Chondrocyte (in vitro differentiated cells): ENCODE data around the gene AMD1. TPM values are rescaled to one million over a fixed set of nuclear protein-coding genes. Genes with fewer than 3 reads are reported as not detected.

Experiments used
- DNase-seq: peaks from one replicate; pipeline ENCODE4 v3.0.0; 2021; ENCODE audit warnings: mixed read lengths, low spot score
- H3K27ac Mint-ChIP-seq: one replicate; pipeline ENCODE4 v1.8.0; 2021; ENCODE audit warnings: mild to moderate bottlenecking, moderate library complexity, mixed read lengths; ENCODE audit not compliant: unreplicated experiment
- H3K27me3 Mint-ChIP-seq: 2 replicates; pipeline ENCODE4 v1.8.0; 2021; ENCODE audit warnings: low read depth, mixed read lengths
- H3K36me3 Mint-ChIP-seq: 2 replicates; pipeline ENCODE4 v1.8.0; 2021; ENCODE audit warnings: low read depth, mixed read lengths
- H3K4me1 Mint-ChIP-seq: 2 replicates; pipeline ENCODE4 v1.8.0; 2021; ENCODE audit warnings: low read depth, mild to moderate bottlenecking, mixed read lengths
- H3K4me3 Mint-ChIP-seq: one replicate; pipeline ENCODE4 v1.8.0; 2021; ENCODE audit warnings: mild to moderate bottlenecking, moderate library complexity, mixed read lengths; ENCODE audit not compliant: unreplicated experiment
- H3K9me3 Mint-ChIP-seq: 2 replicates; pipeline ENCODE4 v1.8.0; 2021; ENCODE audit warnings: low read depth, mixed read lengths
- CTCF ChIP-seq: fragments of 200-600 bp; sonication (generic); IDR thresholded peaks from 2 replicates; pipeline ENCODE4 v1.5.0; 2021; ENCODE audit warnings: antibody characterized with exemption, mild to moderate bottlenecking, moderate library complexity
- total RNA-seq: library from RNA; stranded (reverse); gene quantifications from 3 replicates; pipeline ENCODE4 v1.2.1, GENCODE V29; 2021

The AMD1 gene
- total RNA-seq, 1 donor from 2014 or later = 31.1 TPM

GRCh38 chr6:110944681-110945151 lies 70.1 kb downstream of the AMD1 start:
- H3K4me3 Mint-ChIP-seq = no peak overlapping the region
- TF ChIP-seq CTCF = no peak
- no peaks in the 10 kb centered on the region for H3K36me3 Mint-ChIP-seq
- no peaks in the 10 kb centered on the region for H3K9me3 Mint-ChIP-seq
- peak overlapping the region; percentile 75 for H3K27ac Mint-ChIP-seq
- no peaks in the 10 kb centered on the region for H3K27me3 Mint-ChIP-seq
- peaks cover 10% of the 10 kb centered on the region for H3K4me1 Mint-ChIP-seq
- DNase-seq = no peak

Other genes starting within 250 kb of the AMD1 start
- 13.9 to 21.6 TPM (median 19.7 TPM) in 3 replicates for gene CDK19, start 59.3 kb upstream of the AMD1 start, total RNA-seq
- 67.5 to 89.4 TPM (median 79.5 TPM) in 3 replicates for gene GTF3C6, start 83.9 kb downstream of the AMD1 start, total RNA-seq
- 16.9 to 19.4 TPM (median 17.1 TPM) in 3 replicates for gene RPF2, start 107.3 kb downstream of the AMD1 start, total RNA-seq
- 0.02 TPM in 1 of 3 replicates, not detected in the others for gene SLC16A10, start 212.7 kb downstream of the AMD1 start, total RNA-seq